Measurements from ENCODE around the gene DNTTIP2. TPM values are rescaled to one million over a fixed set of nuclear protein-coding genes. Genes with fewer than 3 reads are reported as not detected.

The DNTTIP2 gene
- total RNA-seq, 1 experiment from 2014 or later, result 47.8 TPM

DNA sequence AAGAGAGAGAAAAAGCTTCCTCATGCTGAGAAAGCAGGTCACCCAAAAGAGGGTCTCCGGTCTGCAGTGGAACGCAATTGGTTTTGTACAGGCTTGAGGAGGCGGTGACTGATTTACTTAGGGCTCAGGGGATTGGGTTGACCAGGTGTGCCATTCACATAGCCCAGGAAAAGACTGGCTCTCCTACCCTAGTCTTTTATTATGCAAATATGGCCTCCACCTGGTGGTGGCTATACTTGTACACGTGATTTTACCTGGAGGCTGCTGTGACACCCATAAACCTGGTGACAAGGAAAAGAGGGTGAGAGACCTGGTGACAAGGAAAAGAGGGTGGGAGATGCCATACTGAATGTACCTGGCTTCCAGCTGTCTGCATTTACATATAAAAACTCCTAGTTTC is 49.9 kb downstream of the DNTTIP2 start:
- BruUV-seq (replicated peaks), result no TSS peak
- CTCF ChIA-PET, result no interaction called here
- POLR2A ChIA-PET (ENCODE audit: unreplicated experiment), result no interaction called here

DNA sequence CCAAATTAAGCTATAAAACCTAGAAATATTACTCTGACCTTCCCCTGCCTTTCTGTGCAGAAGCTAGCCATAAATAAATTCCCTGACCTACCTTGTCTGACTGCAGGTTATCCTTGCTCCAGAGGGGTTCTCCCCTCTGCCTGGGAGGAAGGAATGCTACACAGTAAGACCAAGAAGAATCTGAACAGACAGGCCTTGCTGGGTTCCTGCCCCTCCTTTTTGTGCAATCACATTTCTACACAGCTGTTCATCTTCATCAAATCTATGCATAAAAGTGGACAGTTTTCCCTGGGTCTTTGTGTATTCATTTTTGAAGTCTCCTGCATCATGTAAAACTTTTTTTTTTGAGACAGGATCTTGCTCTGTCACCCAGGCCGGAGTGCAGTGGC is 50.6 kb downstream of the DNTTIP2 start:
- H2AFZ ChIP-seq (ENCODE audit: low read length), result no peak overlapping the region
- intact Hi-C loops (cut with micrococcal nuclease), result no loop called here
- H3F3A ChIP-seq (ENCODE audit: low read length, unreplicated experiment), result no peaks in the 10 kb centered on the region
- H3K9ac ChIP-seq (ENCODE audit: low read length), result no peak overlapping the region
- no peaks in the 10 kb centered on the region for H3K9me2 ChIP-seq (replicated peaks; ENCODE audit: low read length)
- no peaks in the 10 kb centered on the region for H4K20me1 ChIP-seq (ENCODE audit: low read length)
- no peak overlapping the region for H3K4me3 ChIP-seq (ENCODE audit: low read length)
- H3K27ac ChIP-seq (ENCODE audit: low read length), result peak overlapping the region; percentile 14
- peaks cover 4% of the 10 kb centered on the region; the same call in 1 of the 2 replicates for H3K9me3 ChIP-seq (ENCODE audit: low read length)
- POLR2A ChIA-PET (ENCODE audit: unreplicated experiment), result interaction anchor here (0.6 kb wide), 1 partner anchor 381 kb away, joined by 3 read pairs; no protein-coding TSS in a partner anchor
- TF ChIP-seq EZH2phosphoT487 (IDR thresholded peaks at IDR 0.05; ENCODE audit: borderline replicate concordance, low read length), result no peak
- no peak for TF ChIP-seq EZH2 (IDR thresholded peaks at IDR 0.05; ENCODE audit: low read length, unreplicated experiment)
- TF ChIP-seq, protein P1, sequence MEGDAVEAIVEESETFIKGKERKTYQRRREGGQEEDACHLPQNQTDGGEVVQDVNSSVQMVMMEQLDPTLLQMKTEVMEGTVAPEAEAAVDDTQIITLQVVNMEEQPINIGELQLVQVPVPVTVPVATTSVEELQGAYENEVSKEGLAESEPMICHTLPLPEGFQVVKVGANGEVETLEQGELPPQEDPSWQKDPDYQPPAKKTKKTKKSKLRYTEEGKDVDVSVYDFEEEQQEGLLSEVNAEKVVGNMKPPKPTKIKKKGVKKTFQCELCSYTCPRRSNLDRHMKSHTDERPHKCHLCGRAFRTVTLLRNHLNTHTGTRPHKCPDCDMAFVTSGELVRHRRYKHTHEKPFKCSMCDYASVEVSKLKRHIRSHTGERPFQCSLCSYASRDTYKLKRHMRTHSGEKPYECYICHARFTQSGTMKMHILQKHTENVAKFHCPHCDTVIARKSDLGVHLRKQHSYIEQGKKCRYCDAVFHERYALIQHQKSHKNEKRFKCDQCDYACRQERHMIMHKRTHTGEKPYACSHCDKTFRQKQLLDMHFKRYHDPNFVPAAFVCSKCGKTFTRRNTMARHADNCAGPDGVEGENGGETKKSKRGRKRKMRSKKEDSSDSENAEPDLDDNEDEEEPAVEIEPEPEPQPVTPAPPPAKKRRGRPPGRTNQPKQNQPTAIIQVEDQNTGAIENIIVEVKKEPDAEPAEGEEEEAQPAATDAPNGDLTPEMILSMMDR (conservative IDR thresholded peaks at IDR 0.05; ENCODE audit: low read depth, low read length), result no peak
- no TSS peak for BruUV-seq (replicated peaks)
- ATAC-seq (peak; percentile 63), DNase-seq (peak; percentile 70)
- peaks cover 5% of the 10 kb centered on the region; the same call in 1 of the 2 replicates for H3K36me3 ChIP-seq (ENCODE audit: low read depth, low read length)
- peak overlapping the region; percentile 21 for H3K4me2 ChIP-seq (ENCODE audit: low read length)
- no peaks in the 10 kb centered on the region for H3K79me2 ChIP-seq (ENCODE audit: low read length)
- CTCF ChIA-PET, result no interaction called here
- peaks cover 22% of the 10 kb centered on the region for H3K4me1 ChIP-seq (ENCODE audit: insufficient read depth, low read length)
- H3K27me3 ChIP-seq (ENCODE audit: low read length), result no peaks in the 10 kb centered on the region

More for the DNA sequence above, 49.9 kb downstream of the DNTTIP2 start:
- H4K20me1 ChIP-seq (ENCODE audit: low read length), result no peaks in the 10 kb centered on the region
- H3K36me3 ChIP-seq (ENCODE audit: low read depth, low read length), result peaks cover 5% of the 10 kb centered on the region; the same call in 1 of the 2 replicates
- H3K27me3 ChIP-seq (ENCODE audit: low read length), result no peaks in the 10 kb centered on the region
- ATAC-seq (no peak), DNase-seq (no peak)
- H3K9me3 ChIP-seq (ENCODE audit: low read length), result peaks cover 4% of the 10 kb centered on the region; the same call in 1 of the 2 replicates
- no peaks in the 10 kb centered on the region for H3K9me2 ChIP-seq (replicated peaks; ENCODE audit: low read length)
- no peaks in the 10 kb centered on the region for H3K79me2 ChIP-seq (ENCODE audit: low read length)
- H2AFZ ChIP-seq (ENCODE audit: low read length), result no peak overlapping the region
- intact Hi-C loops (cut with micrococcal nuclease), result no loop called here
- 0 out of 2 replicates have a peak overlapping the region, but pooled peaks have one; percentile 21 for H3K4me2 ChIP-seq (ENCODE audit: low read length)
- no peak overlapping the region for H3K4me3 ChIP-seq (ENCODE audit: low read length)
- H3K27ac ChIP-seq (ENCODE audit: low read length), result no peak overlapping the region
- peaks cover 20% of the 10 kb centered on the region for H3K4me1 ChIP-seq (ENCODE audit: insufficient read depth, low read length)
- TF ChIP-seq, protein P1 (conservative IDR thresholded peaks at IDR 0.05; ENCODE audit: low read depth, low read length), result no peak
- no peak for TF ChIP-seq EZH2 (IDR thresholded peaks at IDR 0.05; ENCODE audit: low read length, unreplicated experiment)
- TF ChIP-seq EZH2phosphoT487 (IDR thresholded peaks at IDR 0.05; ENCODE audit: borderline replicate concordance, low read length), result no peak
- no peaks in the 10 kb centered on the region for H3F3A ChIP-seq (ENCODE audit: low read length, unreplicated experiment)
- no peak overlapping the region for H3K9ac ChIP-seq (ENCODE audit: low read length)

DNA sequence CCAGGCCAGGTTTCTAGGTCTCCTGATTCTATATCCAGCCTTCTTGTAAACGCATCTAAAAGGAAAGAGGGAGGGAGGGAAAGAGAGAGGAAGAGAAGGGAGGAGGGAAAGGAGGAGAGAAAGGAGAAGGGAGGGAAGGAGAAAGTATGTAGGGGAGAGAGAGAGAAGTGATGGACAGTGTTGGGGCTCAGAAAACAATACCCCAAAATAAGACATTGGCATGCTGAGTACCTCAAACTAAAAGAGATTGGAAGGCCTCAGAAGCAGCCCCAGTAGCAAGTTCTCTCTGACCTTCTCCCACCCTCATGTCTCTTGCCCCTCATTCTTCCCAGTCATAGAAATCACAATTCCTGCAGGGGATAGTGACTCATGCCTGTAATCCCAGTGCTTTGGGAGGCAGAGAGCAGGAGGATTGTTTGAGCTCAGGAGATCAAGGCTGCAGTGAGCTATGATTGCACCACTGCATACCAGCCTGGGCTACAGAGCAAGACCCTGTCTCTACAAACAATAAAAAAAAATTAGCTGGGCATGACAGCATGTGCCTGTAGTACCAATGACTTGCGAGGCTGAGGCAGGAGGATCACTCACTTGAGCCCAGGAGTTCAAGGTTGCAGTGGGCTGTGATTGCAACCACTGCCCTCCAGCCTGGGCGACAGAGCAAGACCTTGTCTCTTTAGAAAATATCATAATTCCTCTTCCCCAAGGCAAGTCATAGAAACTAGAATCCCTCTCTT is 51.2 kb downstream of the DNTTIP2 start:
- Histone ChIP-seq H3K27ac (ENCODE audit: low read length) (peak overlapping the region; percentile 14), H3K27me3 (ENCODE audit: low read length) (no peaks in the 10 kb centered on the region), H3K4me1 (ENCODE audit: insufficient read depth, low read length) (peaks cover 28% of the 10 kb centered on the region), H4K20me1 (ENCODE audit: low read length) (no peaks in the 10 kb centered on the region), H2AFZ (ENCODE audit: low read length) (no peak overlapping the region), H3K79me2 (ENCODE audit: low read length) (no peaks in the 10 kb centered on the region), H3K36me3 (ENCODE audit: low read depth, low read length) (peaks cover 1% of the 10 kb centered on the region; the same call in 1 of the 2 replicates), H3K9me3 (ENCODE audit: low read length) (peaks cover under 1% of the 10 kb centered on the region; the same call in 1 of the 2 replicates), H3K4me3 (ENCODE audit: low read length) (no peak overlapping the region), H3K4me2 (ENCODE audit: low read length) (peak overlapping the region; percentile 21; the same call in 1 of the 2 replicates), H3F3A (ENCODE audit: low read length, unreplicated experiment) (no peaks in the 10 kb centered on the region), H3K9me2 (replicated peaks; ENCODE audit: low read length) (no peaks in the 10 kb centered on the region), H3K9ac (ENCODE audit: low read length) (no peak overlapping the region)
- ChIA-PET POLR2A (ENCODE audit: unreplicated experiment) (interaction anchor here (0.6 kb wide), 1 partner anchor 381 kb away, joined by 3 read pairs; no protein-coding TSS in a partner anchor), CTCF (no interaction called here)
- DNase-seq, result peak; percentile 63
- no TSS peak for BruUV-seq (replicated peaks)
- TF ChIP-seq EZH2 (IDR thresholded peaks at IDR 0.05; ENCODE audit: low read length, unreplicated experiment) (no peak), EZH2phosphoT487 (IDR thresholded peaks at IDR 0.05; ENCODE audit: borderline replicate concordance, low read length) (no peak)
- TF ChIP-seq, protein P1 (conservative IDR thresholded peaks at IDR 0.05; ENCODE audit: low read depth, low read length), result no peak
- intact Hi-C loops (cut with micrococcal nuclease), result no loop called here
- ATAC-seq, result peak; percentile 72

Measured in PC-3 (cell line).